Measurements from ENCODE around the gene CCDC85C.

CCDC85C gene

DNA sequence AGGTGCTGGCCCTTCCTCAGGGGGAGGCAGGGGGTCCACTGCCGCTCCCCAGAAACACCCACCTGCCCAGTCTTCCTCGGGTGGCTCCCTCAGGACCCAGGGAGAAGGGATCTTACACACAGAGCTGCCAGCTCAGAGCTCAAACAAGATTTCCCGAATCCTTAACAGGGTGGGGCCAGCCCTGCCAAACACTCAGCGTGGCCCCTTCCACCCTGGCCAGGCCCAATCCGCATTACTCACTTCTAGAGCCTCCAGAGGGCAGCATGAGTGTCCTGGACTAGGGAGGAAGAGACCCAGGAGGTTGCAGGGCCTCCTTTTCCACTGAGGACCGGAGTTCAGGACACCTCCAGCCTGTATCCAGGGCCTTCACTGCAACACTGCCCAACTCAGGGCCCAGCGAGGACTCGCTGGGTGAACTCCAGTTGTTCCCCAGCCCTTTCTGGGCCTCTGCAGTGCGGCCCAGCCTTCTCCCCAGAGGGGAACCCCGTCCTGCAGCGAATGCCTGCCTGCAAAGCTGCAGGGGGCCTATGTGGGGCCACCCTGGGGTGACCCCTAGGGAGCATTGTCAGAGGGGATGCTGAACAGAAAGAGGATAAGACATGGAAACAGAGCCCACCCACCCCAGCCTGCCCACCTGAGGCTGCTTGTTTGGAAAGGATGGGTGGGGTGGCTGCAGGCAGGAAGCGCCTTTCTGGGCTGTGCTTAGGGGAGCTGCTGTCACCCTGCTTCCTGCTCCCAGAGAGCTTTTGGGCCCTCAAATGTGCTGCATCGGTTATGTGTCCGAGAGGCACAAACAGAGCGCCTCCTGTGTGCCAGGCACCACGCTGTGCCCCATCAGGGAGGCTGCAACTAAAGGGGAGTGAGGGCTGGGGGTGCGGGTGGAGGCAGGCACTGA, 79.0 kb downstream of the CCDC85C start:
- H3K4me3 ChIP-seq (ENCODE audit: low read depth, low read length): no peak overlapping the region

DNA sequence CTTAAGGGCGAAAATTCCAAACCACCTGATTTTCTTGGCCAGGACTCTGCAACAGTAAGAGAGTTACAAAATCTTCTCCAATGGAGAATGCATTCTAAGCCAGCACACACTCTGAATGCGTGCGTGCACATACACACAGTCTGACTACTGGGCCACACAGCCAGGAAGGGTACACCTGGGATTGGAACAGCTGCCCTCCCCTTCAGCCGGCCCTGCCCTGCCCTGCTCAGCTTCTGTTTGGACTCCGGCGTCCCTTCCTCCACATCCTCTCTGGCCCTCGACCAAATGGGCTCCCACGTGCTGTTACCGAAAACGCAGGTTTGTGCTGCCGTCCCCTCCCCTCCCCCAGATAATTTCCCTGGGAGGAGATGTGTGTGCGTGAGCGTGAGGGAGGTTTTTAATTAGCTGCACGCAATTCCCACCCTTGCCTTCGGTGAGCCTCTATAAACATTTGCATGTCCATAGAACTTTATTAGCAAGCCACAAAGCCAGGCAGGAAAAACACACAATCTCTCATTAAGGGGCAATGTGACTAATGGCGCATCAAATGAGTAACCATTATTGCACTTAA, 79.8 kb downstream of the CCDC85C start:
- no peak overlapping the region for H3K4me3 ChIP-seq (ENCODE audit: low read depth, low read length)

DNA sequence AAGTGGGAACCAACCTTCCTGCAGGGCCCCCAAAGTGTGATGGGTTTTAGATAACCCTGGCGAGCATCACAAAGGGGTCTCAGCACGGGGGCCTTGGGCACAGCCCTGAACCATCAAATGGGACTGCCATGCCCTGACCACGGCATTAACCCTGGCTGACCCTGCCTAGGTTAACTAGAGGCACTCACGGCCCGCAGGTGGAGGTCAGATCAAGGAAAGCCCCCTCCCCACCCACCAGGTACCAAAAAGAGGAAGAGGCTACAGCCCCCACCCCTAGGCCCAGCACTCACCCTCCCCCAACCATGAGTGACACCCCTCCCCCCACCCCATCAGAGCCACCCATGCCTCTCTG, 80.3 kb downstream of the CCDC85C start:
- no peak overlapping the region for H3K4me3 ChIP-seq (ENCODE audit: low read depth, low read length)

DNA sequence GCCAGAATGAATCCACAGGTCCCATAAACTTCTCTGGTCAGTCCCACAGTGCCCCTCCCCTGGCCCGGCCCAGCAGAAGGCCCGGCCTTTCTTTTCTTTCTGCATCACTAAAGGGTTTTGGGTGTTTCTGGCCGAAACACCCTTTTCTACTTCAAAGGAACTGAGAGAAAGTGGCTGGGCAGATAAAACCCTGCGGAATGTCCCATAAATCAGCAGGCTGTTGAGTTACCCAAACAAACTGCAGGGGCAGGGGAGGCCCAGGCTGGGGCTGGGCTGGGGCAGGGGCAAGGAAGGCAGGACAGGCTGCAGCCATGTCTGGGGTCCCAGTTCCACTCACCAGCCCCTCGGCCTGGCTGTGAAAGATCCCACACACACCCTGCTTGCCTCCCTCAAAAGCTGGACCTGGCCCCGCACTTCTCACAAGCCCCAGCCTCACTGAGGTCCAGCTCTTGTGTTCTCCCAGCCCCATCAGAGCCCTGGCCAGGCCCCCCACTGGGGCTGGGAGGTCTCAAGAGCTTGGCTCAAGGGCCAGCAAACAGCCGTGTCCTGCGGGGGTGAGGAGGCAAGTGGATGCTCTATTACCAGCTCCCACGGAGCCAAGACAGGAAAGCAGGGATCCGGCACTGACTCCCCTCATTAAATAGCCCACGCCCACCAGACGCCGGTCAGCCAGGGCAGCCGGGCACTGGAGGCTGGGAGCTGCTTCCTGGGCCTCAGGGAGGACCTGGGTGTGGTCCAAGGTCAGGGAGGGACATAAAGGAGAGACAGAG, 80.9 kb downstream of the CCDC85C start:
- H3K4me3 ChIP-seq (ENCODE audit: low read depth, low read length): no peak overlapping the region

DNA sequence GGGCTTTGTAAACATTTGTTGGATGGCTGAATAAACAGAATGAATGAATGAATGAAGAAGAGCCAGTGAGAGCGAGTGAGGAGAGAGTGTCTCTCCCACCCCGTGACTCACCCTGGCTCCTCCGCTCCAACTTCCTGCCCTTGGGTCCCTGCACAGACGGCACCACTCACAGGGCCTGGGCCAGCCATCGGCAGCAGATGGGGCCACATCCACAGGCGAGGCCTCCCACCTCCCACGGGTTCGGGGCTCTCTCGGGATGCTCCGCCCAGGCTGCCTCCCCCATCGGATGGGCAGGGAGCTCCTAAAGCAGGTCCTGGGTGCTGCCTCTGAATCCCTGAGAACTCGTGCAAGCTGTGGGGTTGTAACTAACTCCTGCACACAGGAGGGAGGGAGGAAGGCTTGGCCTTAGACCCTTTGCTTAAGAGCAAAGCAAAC, 81.5 kb downstream of the CCDC85C start:
- H3K4me3 ChIP-seq (ENCODE audit: low read depth, low read length): no peak overlapping the region

DNA sequence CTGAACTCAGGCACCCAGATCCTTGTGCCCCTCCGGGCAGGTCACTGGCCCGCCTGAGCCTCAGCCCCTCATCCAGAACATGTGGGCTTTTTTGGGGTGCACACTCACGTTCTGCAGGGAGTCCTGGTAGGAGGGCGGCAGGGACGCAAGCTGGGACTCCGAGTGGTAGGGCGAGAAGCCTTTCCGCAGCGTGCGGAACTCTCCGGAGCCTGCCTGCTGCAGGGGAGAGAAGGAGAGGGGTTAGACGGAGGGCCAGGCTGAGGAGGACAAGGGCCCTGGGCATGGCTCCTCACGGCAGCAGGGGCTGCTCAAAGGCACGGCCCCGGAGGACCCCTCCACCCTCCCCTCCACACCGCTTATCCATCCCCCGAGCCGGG, 82.0 kb downstream of the CCDC85C start:
- H3K4me3 ChIP-seq (ENCODE audit: low read depth, low read length): no peak overlapping the region

DNA sequence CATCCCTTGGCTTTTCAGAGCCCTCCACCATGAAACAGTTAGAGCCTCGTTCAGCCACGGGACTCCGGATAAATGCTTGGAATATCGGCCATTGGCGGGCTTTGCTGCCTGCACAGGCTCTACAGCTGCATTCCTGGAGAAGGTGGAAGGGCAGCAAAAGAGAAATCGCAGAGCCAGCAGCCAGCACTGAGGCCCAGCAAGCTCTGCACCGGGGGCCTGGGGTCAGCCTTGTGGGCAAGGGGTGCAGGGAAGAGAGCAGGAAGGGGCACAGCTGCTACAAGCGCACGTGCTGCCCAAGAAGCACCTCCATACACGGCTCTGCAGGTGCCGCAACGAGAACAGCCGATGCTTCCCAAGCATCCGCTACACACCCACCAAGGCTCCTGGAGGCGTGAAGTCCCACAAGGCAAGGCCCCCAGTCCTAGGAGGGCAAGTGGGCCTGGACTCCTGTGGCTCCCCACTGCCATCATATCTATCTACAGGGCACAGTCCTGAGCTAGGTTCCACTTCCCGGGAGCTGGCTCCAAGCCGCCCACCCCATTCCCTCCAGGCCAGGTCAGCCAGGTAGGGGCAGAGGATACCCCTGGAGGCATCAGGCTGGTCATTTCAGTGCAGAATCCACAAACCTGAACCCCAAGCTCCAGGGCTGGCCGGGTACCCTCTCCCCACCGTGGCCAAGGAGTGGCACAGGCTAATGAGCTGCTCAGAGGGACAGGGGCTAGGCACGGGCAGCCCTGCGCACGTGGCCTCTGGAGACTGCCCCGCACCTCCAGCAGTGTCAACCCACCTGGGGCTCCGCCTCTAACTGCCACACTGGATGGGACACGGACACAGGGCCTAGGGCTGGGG, 82.6 kb downstream of the CCDC85C start:
- no peak overlapping the region for H3K4me3 ChIP-seq (ENCODE audit: low read depth, low read length)

DNA sequence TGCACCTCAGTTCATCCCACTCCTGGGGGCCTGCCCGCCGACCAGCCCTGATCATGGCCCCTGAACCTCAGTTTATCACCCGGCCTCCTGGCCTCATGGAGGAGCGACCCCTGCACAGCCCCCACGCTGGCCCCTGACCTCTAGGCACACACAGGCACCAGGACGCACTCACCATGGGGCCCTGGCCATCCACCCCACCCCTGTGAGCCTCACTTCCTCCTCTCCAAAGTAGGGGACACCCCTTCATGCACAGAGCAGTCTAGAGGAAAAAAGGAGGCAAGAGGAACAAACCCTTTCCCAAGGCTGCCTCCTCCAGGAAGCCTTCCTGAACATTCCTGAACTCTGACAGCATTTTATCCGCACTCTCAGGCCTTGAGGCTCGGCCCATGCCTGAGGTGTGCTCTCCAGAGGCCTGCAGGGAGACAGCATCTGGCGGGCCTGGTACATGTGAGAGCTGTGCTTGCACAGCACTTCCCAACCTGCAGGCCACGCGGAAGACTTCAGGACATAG, 83.4 kb downstream of the CCDC85C start:
- no peak overlapping the region for H3K4me3 ChIP-seq (ENCODE audit: low read depth, low read length)

DNA sequence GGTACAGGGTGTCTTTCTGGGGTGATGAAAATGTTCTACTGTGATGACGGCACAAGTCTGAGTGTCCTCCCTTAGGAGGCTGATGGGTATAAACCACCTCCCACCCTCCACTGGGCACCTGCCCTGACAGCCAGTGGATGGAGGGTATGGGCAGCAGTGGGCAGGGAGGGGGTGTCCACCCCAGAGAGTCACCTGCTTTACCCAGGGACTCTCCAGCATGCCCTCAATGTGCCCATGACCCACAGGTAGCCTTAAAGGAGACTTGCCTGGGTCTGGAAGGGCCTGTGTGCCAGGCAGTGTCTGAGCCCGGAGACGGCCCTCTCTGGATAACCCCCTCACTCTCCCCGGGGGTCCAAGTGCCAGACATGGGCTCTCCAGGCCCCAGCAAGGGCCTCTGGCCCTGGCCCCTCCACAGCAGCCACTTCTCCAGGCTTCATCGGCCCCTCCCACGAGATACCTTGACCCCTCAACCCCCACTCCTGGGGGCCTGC, 84.0 kb downstream of the CCDC85C start:
- no peak overlapping the region for H3K4me3 ChIP-seq (ENCODE audit: low read depth, low read length)

DNA sequence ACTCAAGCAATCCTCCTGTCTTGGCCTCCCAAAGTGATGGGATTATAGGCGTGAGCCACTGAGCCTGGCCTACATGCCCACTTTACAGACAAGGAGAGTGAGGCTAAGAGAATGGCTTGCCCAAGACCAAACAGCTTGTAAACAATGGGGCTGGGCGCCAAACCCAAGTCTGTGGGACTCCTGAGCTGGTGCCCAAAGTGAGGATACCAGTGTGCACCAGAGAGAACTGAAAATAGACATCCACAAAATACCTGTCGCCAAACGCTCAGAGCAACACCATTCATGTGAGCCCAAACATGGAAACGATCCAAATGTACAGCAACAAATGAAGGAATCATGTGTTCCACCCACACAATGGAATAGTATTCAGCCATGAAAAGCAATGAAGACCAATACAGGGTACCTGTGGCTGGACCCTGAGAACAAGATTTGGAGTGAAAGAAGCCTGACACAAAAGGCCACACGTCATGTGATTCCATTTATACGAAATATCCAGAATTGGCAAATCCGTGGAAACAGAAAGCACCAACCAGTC, 84.6 kb downstream of the CCDC85C start:
- no peak overlapping the region for H3K4me3 ChIP-seq (ENCODE audit: low read depth, low read length)

DNA sequence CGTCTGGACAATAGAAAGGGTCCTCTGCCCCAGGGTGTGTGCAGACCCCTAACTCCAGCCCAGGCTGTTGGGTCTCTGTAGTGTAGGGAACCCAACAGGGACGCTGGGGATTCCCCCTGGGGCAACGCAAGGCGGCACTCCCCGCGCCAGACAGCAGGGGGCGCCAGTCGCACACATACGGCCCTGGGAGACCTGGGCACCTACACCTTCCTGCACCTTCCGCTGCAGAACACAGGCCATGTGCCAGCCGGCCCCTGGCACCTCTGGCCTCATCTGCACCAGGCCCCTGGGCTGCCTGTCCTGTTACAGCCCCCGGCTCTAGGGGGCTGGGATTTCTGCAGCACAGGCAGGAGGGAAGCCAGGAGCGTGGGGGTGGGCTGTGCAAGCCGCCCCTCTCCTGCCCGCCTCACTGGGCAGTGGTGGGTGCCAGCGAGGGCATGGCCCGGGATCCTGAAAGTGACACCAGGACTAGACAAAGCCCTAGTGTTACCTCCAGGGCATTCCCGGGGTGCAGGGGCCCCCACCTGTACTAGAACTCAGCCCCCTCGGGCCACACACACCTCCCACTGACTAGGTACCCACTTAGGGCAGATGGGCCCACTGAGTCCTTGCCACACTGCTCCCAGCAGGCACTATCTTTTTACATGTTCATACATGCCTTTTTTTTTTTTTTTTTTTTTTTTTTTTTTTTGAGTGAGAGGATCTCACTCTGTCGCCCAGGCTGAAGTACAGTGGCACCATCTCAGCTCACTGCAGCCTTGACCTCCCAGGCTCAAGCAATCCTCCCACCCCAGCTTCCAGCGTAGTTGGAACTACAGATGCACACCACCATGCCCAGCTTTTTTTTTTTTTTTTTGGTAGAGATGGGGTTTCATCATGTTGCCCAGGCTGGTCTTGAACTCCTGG, 85.3 kb downstream of the CCDC85C start:
- no peak overlapping the region for H3K4me3 ChIP-seq (ENCODE audit: low read depth, low read length)

DNA sequence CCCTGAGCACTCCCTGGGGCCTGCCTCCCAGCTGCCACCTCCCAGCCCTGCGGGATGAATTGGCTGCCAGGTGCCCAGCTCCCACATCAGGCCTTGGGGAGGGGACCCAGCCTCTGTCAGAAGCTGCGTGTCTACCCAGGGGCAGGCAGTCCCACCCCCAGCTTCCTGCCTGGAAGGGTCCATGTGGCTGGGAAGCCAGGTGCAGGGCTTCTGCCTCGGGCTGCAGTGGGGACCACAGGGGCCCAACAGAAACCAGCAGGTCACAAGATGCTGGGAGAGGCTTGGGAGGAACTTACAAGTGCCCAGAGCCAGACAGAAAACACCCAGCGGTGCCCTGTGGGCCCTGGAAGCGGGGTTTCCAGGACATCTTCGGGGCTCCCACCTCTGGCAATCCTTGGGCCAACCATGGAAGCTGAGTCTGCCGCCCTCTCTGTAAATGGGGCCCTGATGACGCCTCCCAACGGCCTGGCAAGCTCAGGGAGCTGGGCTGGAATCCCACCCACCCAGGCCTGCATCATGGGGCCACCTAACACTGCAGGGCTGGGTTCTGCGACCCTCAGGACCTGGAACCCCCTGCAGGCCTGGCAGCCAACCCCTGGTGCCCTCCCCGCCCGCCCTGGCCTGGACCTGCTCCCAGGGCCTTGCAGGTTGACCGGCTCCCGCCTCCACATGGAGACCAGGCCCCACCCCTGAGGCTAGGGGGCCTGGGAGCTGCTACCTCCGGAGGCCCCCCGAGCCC, 86.2 kb downstream of the CCDC85C start:
- no peak overlapping the region for H3K4me3 ChIP-seq (ENCODE audit: low read depth, low read length)

DNA sequence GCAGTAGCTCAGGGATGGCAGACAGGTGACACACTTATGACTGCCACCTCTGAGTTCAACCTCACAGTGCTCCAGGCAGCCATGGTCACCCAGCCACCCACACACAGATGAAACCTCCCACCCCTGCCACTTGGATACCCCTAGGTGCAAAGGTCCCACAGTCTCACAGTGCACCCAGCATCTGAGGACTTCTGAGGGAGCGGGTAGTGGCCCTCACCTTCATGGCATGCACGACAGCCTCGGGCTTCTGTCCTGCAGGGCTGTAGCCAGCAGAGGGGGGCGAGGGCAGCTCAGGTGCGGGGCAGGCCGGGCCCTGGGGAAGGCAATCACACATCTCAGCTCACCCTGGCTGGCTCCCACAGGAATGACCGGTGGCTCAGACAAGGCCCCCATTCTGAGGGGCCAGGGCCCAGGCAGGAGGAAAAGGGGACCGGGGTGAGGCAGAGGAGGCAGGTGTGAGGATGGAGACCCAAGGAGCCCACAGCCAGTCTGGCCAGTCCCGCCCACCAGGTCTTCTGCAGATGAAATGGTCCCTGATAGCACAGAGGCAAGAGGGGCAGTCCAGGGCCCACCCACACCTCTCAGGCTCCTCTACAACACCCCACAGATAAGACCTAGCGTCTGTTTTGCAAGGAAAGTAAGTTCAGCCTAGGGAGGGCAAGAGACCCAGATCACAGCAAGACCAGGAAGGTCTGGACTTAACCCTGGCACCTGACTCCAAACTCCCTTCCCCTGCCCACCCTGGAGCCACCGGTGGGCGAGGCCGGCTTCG, 87.0 kb downstream of the CCDC85C start:
- no peak overlapping the region for H3K4me3 ChIP-seq (ENCODE audit: low read depth, low read length)

DNA sequence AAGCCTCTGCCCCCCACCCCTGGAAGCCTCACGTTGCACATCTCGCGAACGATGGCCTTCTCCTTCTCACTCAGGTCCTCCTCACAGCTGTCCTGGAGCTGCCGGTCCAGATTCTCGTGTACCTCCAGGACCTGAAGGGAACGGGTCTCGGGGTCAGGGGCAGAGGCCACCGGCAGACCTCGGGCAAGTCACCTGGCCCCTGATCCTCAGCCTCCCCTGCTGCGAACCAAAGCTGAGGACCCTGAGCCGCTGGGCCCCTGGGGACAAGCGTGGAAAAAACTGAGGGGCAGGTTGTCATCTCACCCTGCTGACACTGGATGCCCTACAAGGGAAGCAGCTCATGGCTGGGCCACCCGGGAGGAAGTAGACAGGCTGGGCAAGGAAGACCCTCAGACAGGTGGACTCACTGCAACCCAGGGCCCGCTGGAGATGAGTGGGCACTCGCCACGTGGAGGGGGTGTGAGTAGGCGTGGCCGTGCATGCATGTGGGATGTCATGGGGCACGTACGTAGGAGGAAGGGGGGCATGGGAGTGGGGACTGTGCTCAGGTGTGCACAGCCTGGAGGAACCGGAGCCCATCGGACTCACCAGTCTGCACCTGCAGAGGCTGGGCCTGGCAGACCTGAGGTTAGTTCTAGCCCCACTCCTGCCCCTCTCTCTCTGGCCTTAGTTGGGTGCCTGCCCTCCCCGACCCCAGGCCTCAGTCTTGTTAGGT, 87.7 kb downstream of the CCDC85C start:
- H3K4me3 ChIP-seq (ENCODE audit: low read depth, low read length): no peak overlapping the region

DNA sequence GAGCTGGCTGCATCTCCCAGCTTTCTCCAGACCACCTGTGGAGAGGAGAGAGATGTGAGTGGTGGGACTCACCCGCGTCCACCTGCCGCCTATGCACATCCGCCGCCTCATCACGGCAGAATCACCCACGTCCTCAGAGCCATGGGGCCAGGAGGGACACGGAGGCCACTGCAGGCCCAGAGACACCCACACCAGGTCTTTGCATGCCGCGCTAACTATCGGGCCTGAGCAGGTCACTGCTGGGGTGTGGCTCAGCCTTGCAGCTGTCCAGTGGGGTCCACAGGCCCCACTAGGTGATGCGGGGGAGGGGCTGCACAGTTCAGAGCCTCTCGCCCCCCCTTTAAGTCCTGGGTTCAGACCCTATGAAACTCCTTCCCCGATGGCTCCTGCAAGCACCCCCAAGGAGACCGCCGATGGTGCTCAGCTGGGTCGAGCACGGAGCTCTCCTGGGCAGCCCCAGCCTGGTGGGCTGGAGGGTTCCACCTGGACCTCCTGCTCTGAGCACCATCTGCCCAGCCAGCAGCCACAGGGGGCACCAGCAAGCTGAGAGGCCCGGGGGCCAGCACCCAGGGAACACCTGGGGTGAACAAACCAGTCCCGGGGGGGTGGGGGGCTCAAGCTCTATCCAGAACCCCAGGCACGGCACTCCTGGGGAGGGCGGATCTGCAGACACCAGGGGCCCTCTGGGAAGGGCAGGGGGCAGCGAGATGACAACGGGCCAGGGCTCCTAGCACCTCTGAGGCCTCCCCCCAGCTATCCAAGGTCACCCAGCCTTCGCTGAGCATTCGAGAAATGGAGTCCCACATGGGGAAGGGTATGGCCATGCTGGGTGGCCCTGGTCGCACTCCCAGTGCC, 88.5 kb downstream of the CCDC85C start:
- H3K4me3 ChIP-seq (ENCODE audit: low read depth, low read length): no peak overlapping the region

DNA sequence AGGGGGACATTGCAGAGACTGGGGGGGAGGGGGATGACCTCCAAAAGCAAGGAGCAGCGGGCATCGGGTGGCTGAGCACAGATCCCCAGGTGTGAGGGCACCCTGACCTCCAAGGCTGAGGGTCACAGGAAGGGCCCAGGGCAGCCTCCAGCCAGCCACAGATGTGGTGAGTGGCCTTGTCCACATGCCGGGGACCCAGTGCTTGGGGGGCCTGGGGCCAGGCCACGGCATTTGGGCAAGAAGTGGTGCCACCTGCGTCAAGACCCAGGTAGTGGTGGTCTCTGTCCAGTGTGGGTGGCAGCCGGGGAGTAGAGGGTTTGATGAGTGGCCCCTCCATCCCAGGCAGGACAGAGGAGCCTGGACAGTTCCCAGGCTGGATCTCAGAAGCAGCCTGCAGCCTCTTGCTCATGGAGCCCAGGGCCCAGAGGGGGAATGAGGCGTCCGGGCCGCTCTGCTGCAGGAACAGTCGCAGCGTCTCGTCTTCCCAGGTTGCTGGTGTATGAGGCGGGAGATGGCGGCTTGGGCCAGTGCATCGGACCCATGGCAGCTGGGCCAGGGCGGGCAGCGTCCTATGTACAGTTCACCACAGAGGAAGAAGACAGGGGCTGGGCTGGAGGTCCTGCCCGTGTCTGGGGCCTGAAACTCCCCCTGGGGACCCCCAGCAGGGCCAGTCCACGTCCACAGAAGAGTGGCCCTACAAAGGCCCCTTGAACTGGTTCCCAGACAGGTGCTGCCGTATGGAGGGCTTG, 89.3 kb downstream of the CCDC85C start:
- H3K4me3 ChIP-seq (ENCODE audit: low read depth, low read length): no peak overlapping the region

All from iPS-11a (cell line).